Progenitor cell of endocrine pancreas (in vitro differentiated cells): ENCODE measurements around the gene RING1. TPM values are rescaled to one million over a fixed set of nuclear protein-coding genes. Genes with fewer than 3 reads are reported as not detected.

Experiments used
- DNase-seq: peaks from one replicate; pipeline ENCODE4 v3.0.0; 2021; ENCODE audit warnings: low spot score; ENCODE audit not compliant: unreplicated experiment
- H3K27ac Mint-ChIP-seq: 2 replicates; pipeline ENCODE4 v1.8.0; 2021; ENCODE audit warnings: mild to moderate bottlenecking, moderate library complexity, mixed read lengths
- H3K27me3 Mint-ChIP-seq: 2 replicates; pipeline ENCODE4 v1.8.0; 2021; ENCODE audit warnings: mixed read lengths
- H3K36me3 Mint-ChIP-seq: 2 replicates; pipeline ENCODE4 v1.8.0; 2022; ENCODE audit warnings: mixed read lengths; ENCODE audit not compliant: insufficient read depth
- H3K4me1 Mint-ChIP-seq: 2 replicates; pipeline ENCODE4 v1.8.0; 2021; ENCODE audit warnings: low read depth, mixed read lengths
- H3K4me3 Mint-ChIP-seq: 2 replicates; pipeline ENCODE4 v1.8.0; 2021; ENCODE audit warnings: low read depth, mild to moderate bottlenecking, moderate library complexity, mixed read lengths
- H3K9me3 Mint-ChIP-seq: 2 replicates; pipeline ENCODE4 v1.8.0; 2021; ENCODE audit warnings: low read depth, mixed read lengths
- CTCF ChIP-seq: fragments of 200-600 bp; sonication (generic); IDR thresholded peaks from one replicate; pipeline ENCODE4 v1.5.0; 2021; ENCODE audit warnings: antibody characterized with exemption, mild to moderate bottlenecking; ENCODE audit not compliant: unreplicated experiment
- total RNA-seq: library from RNA; stranded (reverse); gene quantifications from 2 replicates; pipeline ENCODE4 v1.2.1, GENCODE V29; 2021

The RING1 gene
- total RNA-seq, 1 donor from 2014 or later: 62.4 TPM

- no peak overlapping the region for H3K27ac Mint-ChIP-seq
- H3K4me3 Mint-ChIP-seq: no peak overlapping the region
- no peak for TF ChIP-seq CTCF
- H3K27me3 Mint-ChIP-seq: peaks cover 22% of the 10 kb centered on the region
- no peak for DNase-seq
- no peaks in the 10 kb centered on the region for H3K36me3 Mint-ChIP-seq
- no peaks in the 10 kb centered on the region for H3K9me3 Mint-ChIP-seq
- peaks cover 1% of the 10 kb centered on the region for H3K4me1 Mint-ChIP-seq
Observed at GRCh38 chr6:33173535-33174180, 34.6 kb upstream of the RING1 start.

- no peak for TF ChIP-seq CTCF
- DNase-seq: no peak
- Mint-ChIP-seq H3K36me3 (no peaks in the 10 kb centered on the region), H3K27ac (no peak overlapping the region), H3K9me3 (no peaks in the 10 kb centered on the region), H3K4me3 (no peak overlapping the region), H3K4me1 (peaks cover 1% of the 10 kb centered on the region), H3K27me3 (peaks cover 21% of the 10 kb centered on the region)
Observed at GRCh38 chr6:33174784-33175183, 33.5 kb upstream of the RING1 start.

GRCh38 chr6:33175436-33176069 is 32.7 kb upstream of the RING1 start:
- no peaks in the 10 kb centered on the region for H3K9me3 Mint-ChIP-seq
- no peak for TF ChIP-seq CTCF
- H3K27ac Mint-ChIP-seq: no peak overlapping the region
- H3K36me3 Mint-ChIP-seq: no peaks in the 10 kb centered on the region
- peaks cover 25% of the 10 kb centered on the region for H3K27me3 Mint-ChIP-seq
- no peak for DNase-seq
- peaks cover 1% of the 10 kb centered on the region for H3K4me1 Mint-ChIP-seq
- H3K4me3 Mint-ChIP-seq: no peak overlapping the region

- Mint-ChIP-seq H3K9me3 (no peaks in the 10 kb centered on the region), H3K4me3 (no peak overlapping the region), H3K36me3 (no peaks in the 10 kb centered on the region), H3K4me1 (peaks cover 1% of the 10 kb centered on the region), H3K27ac (no peak overlapping the region), H3K27me3 (peaks cover 25% of the 10 kb centered on the region)
- TF ChIP-seq CTCF: no peak
- DNase-seq: no peak
Observed at GRCh38 chr6:33176906-33177305, 31.4 kb upstream of the RING1 start.

- no peak overlapping the region for H3K27ac Mint-ChIP-seq
- H3K4me3 Mint-ChIP-seq: no peak overlapping the region
- no peaks in the 10 kb centered on the region for H3K4me1 Mint-ChIP-seq
- DNase-seq: no peak
- H3K9me3 Mint-ChIP-seq: no peaks in the 10 kb centered on the region
- H3K27me3 Mint-ChIP-seq: peaks cover 22% of the 10 kb centered on the region
- TF ChIP-seq CTCF: no peak
- H3K36me3 Mint-ChIP-seq: no peaks in the 10 kb centered on the region
Observed at GRCh38 chr6:33177552-33178446, 30.5 kb upstream of the RING1 start.
